H1 (cell line): ENCODE measurements around the gene RPP25L. TPM values are rescaled to one million over a fixed set of nuclear protein-coding genes. Genes with fewer than 3 reads are reported as not detected.

Experiments
- CTCF ChIA-PET: fragments of 300-600 bp; sonication (Branson Sonifier 250); formaldehyde crosslinking; loops from one replicate; lab custom pipeline; 2021; ENCODE audit not compliant: partially characterized antibody; lab: Charles Lee
- POLR2A ChIA-PET: fragments of 300-600 bp; sonication (Branson Sonifier 250); formaldehyde crosslinking; loops from one replicate; lab custom pipeline; 2021; ENCODE audit warnings: inconsistent platforms; ENCODE audit not compliant: partially characterized antibody; lab: Charles Lee
- DNase-seq, 2 experiments: peaks; one replicate each; pipeline versions ENCODE4 v3.0.0 to v3.0.0-alpha.2; 2010 to 2022; ENCODE audit warnings: low spot score in 2 of 2, low read depth in 1 of 2, mixed read lengths in 1 of 2
- FAIRE-seq: peaks from 2 replicates; lab custom pipeline; 2011; peaks lifted over from hg19 to GRCh38; lab: Jason Lieb, UNC
- H2AFZ ChIP-seq: 2 replicates; pipeline ENCODE4 v1.8.1; 2012; ENCODE audit warnings: low read length, inconsistent platforms
- H2AK5ac ChIP-seq: 2 replicates; pipeline ENCODE4 v1.6.1; 2013; ENCODE audit warnings: low read depth, low read length
- H2BK120ac ChIP-seq: replicated peaks from 2 replicates; pipeline ENCODE3; 2013; ENCODE audit warnings: low read depth, low read length, inconsistent platforms
- H2BK12ac ChIP-seq: 2 replicates; pipeline ENCODE4 v1.6.1; 2013; ENCODE audit warnings: low read depth, low read length
- H2BK15ac ChIP-seq: 2 replicates; pipeline ENCODE4 v1.6.1; 2013; ENCODE audit warnings: low read length
- H2BK20ac ChIP-seq: 2 replicates; pipeline ENCODE4 v1.6.1; 2013; ENCODE audit warnings: low read length
- H2BK5ac ChIP-seq: 2 replicates; pipeline ENCODE4 v1.6.1; 2013; ENCODE audit warnings: low read depth, low read length
- H3K14ac ChIP-seq: 2 replicates; pipeline ENCODE4 v1.6.1; 2013; ENCODE audit warnings: inconsistent platforms; ENCODE audit not compliant: insufficient read length
- H3K18ac ChIP-seq: 2 replicates; pipeline ENCODE4 v1.6.1; 2013; ENCODE audit warnings: low read length; ENCODE audit errors: extremely low read depth
- H3K23ac ChIP-seq: 2 replicates; pipeline ENCODE4 v1.6.1; 2013; ENCODE audit warnings: inconsistent platforms; ENCODE audit not compliant: insufficient read length
- H3K23me2 ChIP-seq: 2 replicates; pipeline ENCODE4 v1.6.1; 2013; ENCODE audit warnings: low read depth, low read length
- H3K27ac ChIP-seq: 2 replicates; pipeline ENCODE4 v1.6.1; 2011; ENCODE audit warnings: low read depth, low read length, inconsistent platforms
- H3K27me3 ChIP-seq, 4 experiments: replicated peaks in 1 of 4; 1 replicate in 1 of 4; 2 replicates in 3 of 4; pipeline versions ENCODE4 v1.6.1 to v1.8.1; 2011 to 2013; ENCODE audit warnings: low read length in 3 of 4, mild to moderate bottlenecking in 3 of 4, inconsistent platforms in 2 of 4, mixed read lengths in 2 of 4, moderate library complexity in 1 of 4; ENCODE audit not compliant: control insufficient read depth in 3 of 4, insufficient read depth in 3 of 4; ENCODE audit errors: extremely low read depth in 1 of 4
- H3K36me3 ChIP-seq, 4 experiments: 2 replicates each; pipeline versions ENCODE4 v1.6.1 to v1.8.1; 2011 to 2013; ENCODE audit warnings: mild to moderate bottlenecking in 4 of 4, low read length in 3 of 4, moderate library complexity in 2 of 4, control low read depth in 1 of 4, inconsistent platforms in 1 of 4; ENCODE audit not compliant: insufficient read depth in 4 of 4, control insufficient read depth in 2 of 4
- H3K4ac ChIP-seq: replicated peaks from 2 replicates; pipeline ENCODE3; 2013; ENCODE audit warnings: low read length, low read depth, mixed read lengths, inconsistent platforms; ENCODE audit not compliant: insufficient read length
- H3K4me1 ChIP-seq, 4 experiments: replicated peaks in 1 of 4; 1 replicate in 1 of 4; 2 replicates in 3 of 4; pipeline versions ENCODE4 v1.6.1 to v1.8.1; 2011 to 2013; ENCODE audit warnings: low read length in 3 of 4, inconsistent platforms in 2 of 4, mixed read lengths in 1 of 4; ENCODE audit not compliant: insufficient read depth in 4 of 4, control insufficient read depth in 3 of 4
- H3K4me2 ChIP-seq, 2 experiments: 2 replicates each; pipeline versions ENCODE4 v1.6.1 to v1.8.1; 2011 to 2013; ENCODE audit warnings: low read depth in 2 of 2, low read length in 2 of 2, control low read depth in 1 of 2, inconsistent platforms in 1 of 2, mild to moderate bottlenecking in 1 of 2; ENCODE audit not compliant: insufficient read depth in 1 of 2
- H3K4me3 ChIP-seq, 4 experiments: fragments of 200-600, 300-600 bp in 1 of 4; sonication (generic), shearing (Covaris generic), sonication (Bioruptor Twin) in 1 of 4; 2 replicates each; pipeline versions ENCODE4 v1.5.1 to v1.8.1; 2011 to 2016; ENCODE audit warnings: low read length in 4 of 4, low read depth in 3 of 4, control low read depth in 2 of 4, inconsistent platforms in 2 of 4, mild to moderate bottlenecking in 2 of 4, mixed read lengths in 1 of 4, moderate library complexity in 1 of 4; ENCODE audit not compliant: insufficient read depth in 2 of 4; ENCODE audit errors: extremely low read depth in 1 of 4
- H3K56ac ChIP-seq: replicated peaks from 2 replicates; pipeline ENCODE3; 2013; ENCODE audit warnings: low read depth, mild to moderate bottlenecking, mixed read lengths, low read length, inconsistent platforms; ENCODE audit not compliant: insufficient read length
- H3K79me1 ChIP-seq: 2 replicates; pipeline ENCODE4 v1.6.1; 2013; ENCODE audit warnings: low read depth, low read length, control low read depth
- H3K79me2 ChIP-seq, 2 experiments: 2 replicates each; pipeline versions ENCODE4 v1.6.1 to v1.8.1; 2012 to 2013; ENCODE audit warnings: low read length in 2 of 2, mild to moderate bottlenecking in 2 of 2, inconsistent platforms in 1 of 2; ENCODE audit not compliant: insufficient read depth in 2 of 2, control insufficient read depth in 1 of 2
- H3K9ac ChIP-seq, 4 experiments: replicated peaks in 1 of 4; 1 replicate in 1 of 4; 2 replicates in 3 of 4; pipeline versions ENCODE4 v1.6.1 to v1.8.1; 2011 to 2013; ENCODE audit warnings: low read depth in 3 of 4, low read length in 3 of 4, control low read depth in 2 of 4, mild to moderate bottlenecking in 2 of 4, moderate library complexity in 2 of 4, inconsistent platforms in 1 of 4; ENCODE audit errors: extremely low read depth in 1 of 4
- H3K9me3 ChIP-seq, 2 experiments: 2 replicates each; pipeline versions ENCODE4 v1.6.1 to v1.8.1; 2012 to 2013; ENCODE audit warnings: mild to moderate bottlenecking in 2 of 2, moderate library complexity in 2 of 2, control low read depth in 1 of 2, inconsistent platforms in 1 of 2, low read depth in 1 of 2, low read length in 1 of 2, mixed read lengths in 1 of 2; ENCODE audit not compliant: insufficient read depth in 2 of 2
- H4K20me1 ChIP-seq, 2 experiments: replicated peaks in 1 of 2; 2 replicates each; pipeline versions ENCODE3 to v1.8.1; 2011 to 2013; ENCODE audit warnings: inconsistent platforms in 2 of 2, low read length in 2 of 2, mild to moderate bottlenecking in 1 of 2; ENCODE audit not compliant: insufficient read depth in 2 of 2, control insufficient read depth in 1 of 2
- H4K5ac ChIP-seq: 2 replicates; pipeline ENCODE4 v1.6.1; 2013; ENCODE audit warnings: low read length, low read depth, mixed read lengths, inconsistent platforms; ENCODE audit not compliant: insufficient read length
- H4K8ac ChIP-seq: 2 replicates; pipeline ENCODE4 v1.8.0; 2013; ENCODE audit warnings: mild to moderate bottlenecking, moderate library complexity, low read length, inconsistent platforms; ENCODE audit not compliant: insufficient read depth; ENCODE audit errors: extremely low read depth
- H4K91ac ChIP-seq: replicated peaks from 2 replicates; pipeline ENCODE3; 2013; ENCODE audit warnings: low read length, mixed read lengths, inconsistent platforms; ENCODE audit not compliant: insufficient read length
- CTCF ChIP-seq, 3 experiments: IDR thresholded peaks; 1 replicate in 2 of 3; 2 replicates in 1 of 3; pipeline versions ENCODE4 v1.5.1 to v1.6.1; 2011; ENCODE audit warnings: low read length in 3 of 3, mild to moderate bottlenecking in 3 of 3, inconsistent platforms in 2 of 3, low read depth in 1 of 3, moderate library complexity in 1 of 3; ENCODE audit not compliant: insufficient read depth in 1 of 3; ENCODE audit errors: control extremely low read depth in 1 of 3
- POU5F1 ChIP-seq: IDR thresholded peaks from 2 replicates; pipeline ENCODE4 v1.6.1; 2011; ENCODE audit warnings: low read depth, mild to moderate bottlenecking, low read length, moderate library complexity
- RBBP5 ChIP-seq: IDR thresholded peaks from 2 replicates; pipeline ENCODE4 v1.7.1; 2012; ENCODE audit warnings: low read depth, mild to moderate bottlenecking, inconsistent platforms, low read length, moderate library complexity, borderline replicate concordance
- WGBS, 2 experiments: shearing (Covaris generic) in 1 of 2; methylation state at CpG; one replicate each; pipeline versions ENCODE4 v1.1.6 to v1.1.7; 2013 to 2015; ENCODE audit warnings: low lambda C conversion rate in 2 of 2, mixed read lengths in 2 of 2, inconsistent platforms in 1 of 2, low coverage in 1 of 2, missing lambda C conversion rate in 1 of 2; ENCODE audit not compliant: insufficient replicate concordance in 2 of 2, insufficient coverage in 1 of 2, insufficient read length in 1 of 2; ENCODE audit errors: extremely low coverage in 1 of 2, missing lambda C conversion rate in 1 of 2; 5-methylcytosine and 5-hydroxymethylcytosine counted together
- polyA plus RNA-seq, 7 experiments: library from polyadenylated mRNA; depleted of rRNA in 3 of 7; stranded (reverse) in 5 of 7; unstranded in 2 of 7; fragments of >200 nt in 5 of 7; fragments of 200-250 nt in 2 of 7; gene quantifications; 1 replicate in 5 of 7; 2 replicates in 1 of 7; 4 replicates in 1 of 7; pipeline versions ENCODE4 v1.2.1 to v1.2.3, GENCODE V29; 2011 to 2013; ENCODE audit warnings: missing spikeins in 2 of 7, mixed read lengths in 2 of 7
- total RNA-seq: library from RNA; stranded (reverse); fragmentation: NEBNext Ultra II Directional; extraction: Animal tissue kit (Norgen Biotek cat#: 25700); gene quantifications from 2 replicates; pipeline ENCODE4 v1.2.1, GENCODE V29; 2021
- TF ChIP-seq, protein P1 (sequence below): IDR thresholded peaks from 2 replicates; pipeline ENCODE4 v1.6.1; 2011; ENCODE audit warnings: low read depth, mild to moderate bottlenecking, low read length; ENCODE audit not compliant: insufficient read depth

The RPP25L gene
- total and polyA plus RNA-seq, 2 of the 8 experiments (the other 6 are each of a cell fraction or from before 2014, with no cell fraction given) = 21.6 to 75.0 TPM

- no peak overlapping the region for H3K18ac ChIP-seq
- no peak overlapping the region for H2AFZ ChIP-seq
- H2AK5ac ChIP-seq = no peak overlapping the region
- CTCF ChIA-PET = interaction anchor here (0.7 to 16.9 kb wide), 32 partner anchors 9 to 270 kb away, joined by 3 to 401 read pairs (median 16); partner anchors contain the start of genes ARID3C, RPP25L and SIGMAR1
- 49% methylated on average over 6 of the region's 6 CpGs; no CpG with 5 or more reads in 1 of the 2 experiments for WGBS, 2 experiments
- H3K9ac ChIP-seq = no peak overlapping the region; a peak in 1 of 7 replicates
- DNase-seq (no peak), FAIRE-seq (peak; percentile 62)
- H3K56ac ChIP-seq = no peak overlapping the region
- no peak overlapping the region for H2BK5ac ChIP-seq
- H2BK120ac ChIP-seq = no peak overlapping the region
- TF ChIP-seq RBBP5 (0 out of 2 replicates have a peak, but pooled peaks have one; percentile 32), CTCF (IDR thresholded peaks at IDR 0.05; ENCODE audit: control extremely low read depth in 1 of 3, insufficient read depth in 1 of 3, low read depth in 1 of 3, low read length in 3 of 3) (peak; percentile 2 to 33 (median 25); a peak in 2 of 4 replicates), POU5F1 (peak; percentile 65; the same call in 1 of the 2 replicates)
- TF ChIP-seq, protein P1, sequence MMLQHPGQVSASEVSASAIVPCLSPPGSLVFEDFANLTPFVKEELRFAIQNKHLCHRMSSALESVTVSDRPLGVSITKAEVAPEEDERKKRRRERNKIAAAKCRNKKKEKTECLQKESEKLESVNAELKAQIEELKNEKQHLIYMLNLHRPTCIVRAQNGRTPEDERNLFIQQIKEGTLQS = no peak
- no peak overlapping the region for H2BK15ac ChIP-seq
- no peak overlapping the region for H2BK20ac ChIP-seq
- H3K27ac ChIP-seq = no peak overlapping the region
- no peaks in the 10 kb centered on the region for H3K23me2 ChIP-seq
- no peak overlapping the region for H3K4ac ChIP-seq
- no peak overlapping the region for H4K8ac ChIP-seq
- H3K4me3 ChIP-seq = no peak overlapping the region
- no peak overlapping the region for H2BK12ac ChIP-seq
- no peaks in the 10 kb centered on the region for H3K9me3 ChIP-seq
- peak overlapping the region; percentile 1 to 5; a peak in 2 of 4 replicates for H3K4me2 ChIP-seq
- H4K91ac ChIP-seq = no peak overlapping the region
- H3K14ac ChIP-seq = no peak overlapping the region
- no peaks in the 10 kb centered on the region for H4K20me1 ChIP-seq
- no peaks in the 10 kb centered on the region for H3K79me1 ChIP-seq
- no peaks in the 10 kb centered on the region for H3K79me2 ChIP-seq
- no peaks in the 10 kb centered on the region; a peak in 2 of 7 replicates for H3K27me3 ChIP-seq
- no peak overlapping the region for H4K5ac ChIP-seq
- H3K4me1 ChIP-seq = peaks cover 0 to 5% (median 2%) of the 10 kb centered on the region in 4 experiments; a peak in 2 of 7 replicates
- H3K36me3 ChIP-seq = no peaks in the 10 kb centered on the region
- no peak overlapping the region for H3K23ac ChIP-seq
- POLR2A ChIA-PET = no interaction called here
Observed at GRCh38 chr9:34601937-34602573, 9.8 kb downstream of the RPP25L start.
